GM12872 (cell line): ENCODE results near the gene KRT6C.

Source experiments
- CTCF ChIP-seq: IDR thresholded peaks from 3 replicates; pipeline ENCODE4 v1.5.1; 2011; ENCODE audit warnings: low read depth, mild to moderate bottlenecking, low read length, moderate library complexity; ENCODE audit not compliant: insufficient read depth

The KRT6C gene

GRCh38 chr12:52434760-52435530, 38.7 kb downstream of the KRT6C start:
- TF ChIP-seq CTCF: no peak

GRCh38 chr12:52434081-52434733, 39.4 kb downstream of the KRT6C start, which contains the start of gene KRT75:
TSS of gene KRT75 (minus strand) at chr12:52434371. CDS start at chr12:52434304, 67 bp downstream.
- no peak for TF ChIP-seq CTCF

GRCh38 chr12:52433501-52434080, 40.0 kb downstream of the KRT6C start:
- no peak for TF ChIP-seq CTCF

- TF ChIP-seq CTCF: no peak
Measured at GRCh38 chr12:52432559-52433207, 40.9 kb downstream of the KRT6C start.

- TF ChIP-seq CTCF: 0 out of 3 replicates have a peak, but pooled peaks have one; percentile 8
Measured at GRCh38 chr12:52428121-52428520, 45.5 kb downstream of the KRT6C start.

GRCh38 chr12:52427083-52427482, 46.5 kb downstream of the KRT6C start:
- no peak for TF ChIP-seq CTCF

- no peak for TF ChIP-seq CTCF
Measured at GRCh38 chr12:52426034-52426433, 47.6 kb downstream of the KRT6C start.
